ENCODE results near the gene MIDN. TPM values are rescaled to one million over a fixed set of nuclear protein-coding genes. Genes with fewer than 3 reads are reported as not detected.
A peak's percentile ranks its signal among the peaks of the same experiment; 100 is the strongest.

MIDN gene
- total and polyA plus RNA-seq, 8 donors, result 34.3 to 115 (median 58.9) TPM

GRCh38 chr19:1213391-1214286, 34.7 kb upstream of the MIDN start:
- H3K27ac ChIP-seq, result peak overlapping the region; percentile 79 to 82
- H3K4me1 ChIP-seq, result peaks cover 35 to 81% of the 10 kb centered on the region in 2 donors
- intact Hi-C loops (cut with DNase I), result no loop called here
- ATAC-seq (peak; percentile 77), DNase-seq (peak in 1 of 4 donors; percentile 82)
- H3K4me3 ChIP-seq, result no peak overlapping the region
- no peaks in the 10 kb centered on the region for H3K9me3 ChIP-seq
- no peaks in the 10 kb centered on the region for H3K27me3 ChIP-seq
- peaks cover 0 to 10% of the 10 kb centered on the region in 2 donors for H3K36me3 ChIP-seq
- TF ChIP-seq CTCF (IDR thresholded peaks at IDR 0.05), result no peak

GRCh38 chr19:1214299-1214861, 34.0 kb upstream of the MIDN start:
- no peak for DNase-seq
- no peak overlapping the region for H3K4me3 ChIP-seq
- no peak for ATAC-seq
- no peaks in the 10 kb centered on the region for H3K27me3 ChIP-seq
- H3K27ac ChIP-seq, result peak overlapping the region; percentile 79 to 82
- H3K9me3 ChIP-seq, result no peaks in the 10 kb centered on the region
- peaks cover 30 to 74% of the 10 kb centered on the region in 2 donors for H3K4me1 ChIP-seq
- TF ChIP-seq CTCF (IDR thresholded peaks at IDR 0.05), result no peak
- intact Hi-C loops (cut with DNase I), result no loop called here
- H3K36me3 ChIP-seq, result peaks cover 0 to 10% of the 10 kb centered on the region in 2 donors

GRCh38 chr19:1214862-1215731, 33.3 kb upstream of the MIDN start:
- Histone ChIP-seq H3K9me3 (no peaks in the 10 kb centered on the region), H3K27me3 (no peaks in the 10 kb centered on the region), H3K36me3 (peaks cover 0 to 9% of the 10 kb centered on the region in 2 donors), H3K4me3 (no peak overlapping the region), H3K4me1 (peaks cover 27 to 67% of the 10 kb centered on the region in 2 donors), H3K27ac (peak overlapping the region; percentile 79 to 82)
- intact Hi-C loops (cut with DNase I), result no loop called here
- TF ChIP-seq CTCF (IDR thresholded peaks at IDR 0.05), result no peak
- ATAC-seq (peak; percentile 78), DNase-seq (peak in 1 of 4 donors; percentile 70)

- TF ChIP-seq CTCF (IDR thresholded peaks at IDR 0.05), result no peak
- peaks cover 0 to 25% of the 10 kb centered on the region in 2 donors for H3K36me3 ChIP-seq
- peaks cover 27 to 56% of the 10 kb centered on the region in 2 donors for H3K4me1 ChIP-seq
- no peaks in the 10 kb centered on the region for H3K27me3 ChIP-seq
- no peak overlapping the region for H3K4me3 ChIP-seq
- peak overlapping the region in 1 of 2 donors; percentile 18 for H3K27ac ChIP-seq
- no peaks in the 10 kb centered on the region for H3K9me3 ChIP-seq
- DNase-seq, result no peak
- ATAC-seq, result no peak
- intact Hi-C loops (cut with DNase I), result no loop called here
Measured at GRCh38 chr19:1216756-1217155, 31.6 kb upstream of the MIDN start.
